ENCODE results near the gene ATP6V0A1. TPM values are rescaled to one million over a fixed set of nuclear protein-coding genes. Genes with fewer than 3 reads are reported as not detected.
"Not testable (repeated sequence)": the region's sequence is repeated elsewhere in the genome, so short reads cannot be mapped to it uniquely, and the experiment has no call there.

The ATP6V0A1 gene
- total and polyA plus RNA-seq, 7 experiments from 2014 or later: 10.7 to 74.8 (median 17.4) TPM

DNA sequence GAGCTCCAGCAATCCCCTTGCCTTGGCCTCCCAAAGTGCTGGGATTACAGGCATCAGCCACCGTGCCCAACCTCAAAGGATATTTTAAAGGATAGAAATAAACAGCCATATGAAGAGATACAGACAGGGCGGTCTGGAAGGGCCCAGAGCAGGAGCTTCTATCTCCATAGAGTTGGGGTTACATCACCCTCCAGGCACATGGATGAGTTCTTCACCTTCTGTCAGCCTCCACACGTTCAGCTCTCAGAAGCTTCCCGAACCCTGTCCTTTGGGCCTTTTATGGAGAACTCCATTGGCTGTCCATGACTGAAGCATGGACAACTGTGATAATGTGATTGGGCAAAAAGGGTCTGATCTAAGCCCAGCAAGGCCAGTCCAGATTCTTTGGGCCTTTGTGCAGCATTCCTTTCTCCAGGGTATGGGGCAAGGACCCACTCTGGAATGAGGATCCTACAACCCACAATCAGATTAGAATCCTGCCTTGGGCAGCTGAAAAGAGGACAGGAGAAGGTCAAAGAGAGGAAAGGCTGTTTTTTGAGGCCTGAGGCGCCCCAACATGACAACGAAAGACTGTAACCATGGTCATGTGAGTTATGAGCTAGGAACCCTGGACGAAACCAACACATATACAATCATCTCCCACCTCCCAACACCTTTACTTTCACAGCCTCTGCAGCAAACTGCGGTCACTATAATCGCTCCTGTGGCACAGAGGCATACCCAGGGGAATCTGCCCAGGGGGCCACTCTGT lies 87.3 kb downstream of the ATP6V0A1 start:
- H3K9me3 Mint-ChIP-seq; H3K27ac Mint-ChIP-seq; H3K4me3 ChIP-seq (ENCODE audit: low read length); H3K27ac ChIP-seq (ENCODE audit: low read depth, low read length); H3K9me3 ChIP-seq (ENCODE audit: control insufficient read depth in 2 of 3, low read length in 3 of 3); H3K27me3 Mint-ChIP-seq; ATAC-seq; DNase-seq; POLR2A ChIA-PET; intact Hi-C loops (cut with micrococcal nuclease); H3K4me3 Mint-ChIP-seq; H3K36me3 Mint-ChIP-seq; H3K27me3 ChIP-seq (ENCODE audit: control insufficient read depth in 2 of 2, insufficient read depth in 2 of 2, low read length in 2 of 2): not testable (repeated sequence)
- Histone ChIP-seq H3K4me1 (ENCODE audit: control insufficient read depth in 2 of 2, insufficient read depth in 2 of 2, low read length in 2 of 2) (peaks cover 8 to 11% of the 10 kb centered on the region in 2 donors), H3K36me3 (ENCODE audit: control insufficient read depth in 2 of 3, insufficient read depth in 3 of 3, low read length in 3 of 3) (peaks cover 0 to 16% (median 0%) of the 10 kb centered on the region in 3 experiments)
- H3K4me1 Mint-ChIP-seq: peaks cover 9 to 20% (median 19%) of the 10 kb centered on the region in 7 donors
- CTCF ChIA-PET: interaction anchor here (1.0 to 2.0 kb wide), 2 partner anchors 8 to 32 kb away, joined by 3 to 5 read pairs; partner anchors contain the start of gene PSMC3IP

DNA sequence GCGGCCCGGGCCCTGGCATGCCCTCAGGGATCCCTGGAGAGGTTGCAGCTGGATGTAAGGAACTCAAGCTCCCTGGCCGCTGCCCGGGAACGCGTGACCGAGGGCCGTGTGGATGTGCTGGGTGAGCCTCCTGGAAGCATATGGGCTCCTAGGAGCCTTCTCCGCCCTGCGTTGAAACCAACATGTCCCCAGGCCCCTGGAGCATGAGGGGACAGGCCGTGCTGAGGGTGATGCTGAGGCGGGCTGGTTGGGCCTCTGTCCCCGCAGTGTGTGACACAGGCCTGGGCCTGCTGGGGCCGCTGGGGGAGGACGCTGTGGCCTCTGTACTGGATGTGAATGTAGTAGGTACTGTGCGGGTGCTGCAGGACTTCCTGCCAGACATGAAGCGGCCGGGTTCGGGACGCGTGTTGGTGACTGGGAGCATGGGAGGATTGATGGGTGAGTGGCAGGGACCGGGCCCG lies 88.4 kb downstream of the ATP6V0A1 start:
- intact Hi-C loops (cut with micrococcal nuclease): no loop called here
- H3K27me3 Mint-ChIP-seq: no peaks in the 10 kb centered on the region
- Histone ChIP-seq H3K36me3 (ENCODE audit: control insufficient read depth in 2 of 3, insufficient read depth in 3 of 3, low read length in 3 of 3) (peaks cover 0 to 16% (median 0%) of the 10 kb centered on the region in 3 experiments), H3K4me3 (ENCODE audit: low read length) (no peak overlapping the region), H3K27me3 (ENCODE audit: control insufficient read depth in 2 of 2, insufficient read depth in 2 of 2, low read length in 2 of 2) (no peaks in the 10 kb centered on the region), H3K9me3 (ENCODE audit: control insufficient read depth in 2 of 3, low read length in 3 of 3) (no peaks in the 10 kb centered on the region), H3K4me1 (ENCODE audit: control insufficient read depth in 2 of 2, insufficient read depth in 2 of 2, low read length in 2 of 2) (no peaks in the 10 kb centered on the region), H3K27ac (ENCODE audit: low read depth, low read length) (no peak overlapping the region)
- CTCF ChIA-PET: no interaction called here
- ATAC-seq: no peak
- H3K4me3 Mint-ChIP-seq: peak overlapping the region in 1 of 10 donors; percentile 53
- H3K4me1 Mint-ChIP-seq: peaks cover 4 to 17% (median 13%) of the 10 kb centered on the region in 7 donors
- H3K27ac Mint-ChIP-seq: no peak overlapping the region
- H3K9me3 Mint-ChIP-seq: no peaks in the 10 kb centered on the region
- POLR2A ChIA-PET: interaction anchor here (0.5 to 1.0 kb wide), 5 partner anchors 8 to 86 kb away, joined by 3 to 4 read pairs (median 3); partner anchors contain the start of gene NAGLU
- peaks cover 0 to 4% (median 0%) of the 10 kb centered on the region in 5 donors for H3K36me3 Mint-ChIP-seq
- no peak for DNase-seq

- H3K36me3 ChIP-seq (ENCODE audit: control insufficient read depth in 2 of 3, insufficient read depth in 3 of 3, low read length in 3 of 3): peaks cover 0 to 13% (median 0%) of the 10 kb centered on the region in 3 experiments
- Mint-ChIP-seq H3K36me3 (peaks cover 0 to 4% (median 0%) of the 10 kb centered on the region in 5 donors), H3K27me3 (no peaks in the 10 kb centered on the region), H3K4me1 (peaks cover 4 to 21% (median 15%) of the 10 kb centered on the region in 7 donors), H3K4me3 (peak overlapping the region in 2 of 10 donors; percentile 47 to 75), H3K27ac (no peak overlapping the region), H3K9me3 (no peaks in the 10 kb centered on the region)
- no peaks in the 10 kb centered on the region for H3K9me3 ChIP-seq (ENCODE audit: control insufficient read depth in 2 of 3, low read length in 3 of 3)
- ChIA-PET CTCF (no interaction called here), POLR2A (interaction anchor here (1.5 kb wide), 1 partner anchor 11 kb away, joined by 11 read pairs; the partner anchor contains the start of gene NAGLU)
- no peaks in the 10 kb centered on the region for H3K4me1 ChIP-seq (ENCODE audit: control insufficient read depth in 2 of 2, insufficient read depth in 2 of 2, low read length in 2 of 2)
- ATAC-seq: no peak
- H3K4me3 ChIP-seq (ENCODE audit: low read length): no peak overlapping the region
- H3K27ac ChIP-seq (ENCODE audit: low read depth, low read length): no peak overlapping the region
- intact Hi-C loops (cut with micrococcal nuclease): loop anchor here in 1 of 2 donors (1.0 kb wide), 1 partner anchor 30 kb away; the partner anchor contains the start of gene PSMC3IP
- H3K27me3 ChIP-seq (ENCODE audit: control insufficient read depth in 2 of 2, insufficient read depth in 2 of 2, low read length in 2 of 2): no peaks in the 10 kb centered on the region
- DNase-seq: no peak
Observed at GRCh38 chr17:42547698-42548069, 89.0 kb downstream of the ATP6V0A1 start.

DNA sequence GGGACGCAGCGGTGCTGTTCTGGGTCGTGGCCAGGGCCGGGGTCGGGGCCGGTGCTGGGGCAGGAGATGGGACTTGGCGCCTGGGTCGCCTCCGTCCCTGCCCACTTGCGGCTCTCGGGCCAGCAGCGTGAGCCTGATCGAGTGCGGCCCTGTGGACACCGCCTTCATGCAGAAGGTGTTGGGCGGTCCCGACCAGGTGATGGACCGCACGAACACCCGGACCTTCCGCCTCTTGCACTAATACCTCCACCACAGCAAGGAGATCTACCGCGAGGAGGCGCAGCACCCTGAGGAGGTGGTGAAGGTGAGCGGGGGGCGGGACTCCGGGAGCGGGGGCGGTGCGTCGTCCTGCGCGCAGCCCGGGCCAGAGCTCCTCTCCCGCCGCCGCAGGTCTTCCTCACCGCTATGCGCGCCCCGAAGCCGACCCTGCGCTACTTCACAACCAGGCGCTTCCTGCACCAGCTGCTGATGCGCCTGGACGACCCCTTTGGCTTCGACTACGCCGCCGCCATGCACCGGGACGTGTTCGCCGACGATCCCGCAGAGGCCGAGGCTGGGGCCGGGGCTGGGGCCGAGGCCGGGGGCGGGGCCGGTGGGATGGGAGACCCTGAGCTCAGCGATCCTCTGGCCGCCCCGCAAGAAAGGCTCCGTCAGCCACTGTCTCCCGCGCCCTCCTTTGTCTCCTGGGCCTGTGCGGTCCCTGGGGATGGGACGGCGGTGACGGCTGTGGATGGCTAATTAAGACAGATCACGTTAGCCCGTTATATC lies 89.6 kb downstream of the ATP6V0A1 start:
- Histone ChIP-seq H3K4me3 (ENCODE audit: low read length) (peak overlapping the region; percentile 17), H3K27me3 (ENCODE audit: control insufficient read depth in 2 of 2, insufficient read depth in 2 of 2, low read length in 2 of 2) (no peaks in the 10 kb centered on the region), H3K36me3 (ENCODE audit: control insufficient read depth in 2 of 3, insufficient read depth in 3 of 3, low read length in 3 of 3) (peaks cover 0 to 7% (median 0%) of the 10 kb centered on the region in 3 experiments), H3K4me1 (ENCODE audit: control insufficient read depth in 2 of 2, insufficient read depth in 2 of 2, low read length in 2 of 2) (no peaks in the 10 kb centered on the region), H3K9me3 (ENCODE audit: control insufficient read depth in 2 of 3, low read length in 3 of 3) (no peaks in the 10 kb centered on the region), H3K27ac (ENCODE audit: low read depth, low read length) (no peak overlapping the region)
- peak; percentile 94 for ATAC-seq
- Mint-ChIP-seq H3K4me3 (peak overlapping the region; percentile 7 to 75 (median 56)), H3K36me3 (peaks cover 0 to 4% (median 0%) of the 10 kb centered on the region in 5 donors), H3K4me1 (peaks cover 4 to 22% (median 18%) of the 10 kb centered on the region in 7 donors), H3K27ac (peak overlapping the region in 2 of 9 donors; percentile 15 to 48), H3K9me3 (no peaks in the 10 kb centered on the region), H3K27me3 (no peaks in the 10 kb centered on the region)
- ChIA-PET POLR2A (interaction anchor here (0.9 to 1.5 kb wide), 2 partner anchors 11 to 19 kb away, joined by 3 to 11 read pairs; partner anchors contain the start of gene NAGLU), CTCF (interaction anchor here (0.6 to 1.1 kb wide), 4 partner anchors 12 to 108 kb away, joined by 3 to 4 read pairs (median 4); partner anchors contain the start of gene NAGLU)
- intact Hi-C loops (cut with micrococcal nuclease): loop anchor here in 1 of 2 donors (1.0 kb wide), 1 partner anchor 29 kb away; the partner anchor contains the start of gene PSMC3IP
- peak; percentile 54 to 75 (median 70) for DNase-seq

GRCh38 chr17:42548993-42549755 lies 90.5 kb downstream of the ATP6V0A1 start:
- Mint-ChIP-seq H3K4me3 (peak overlapping the region; percentile 7 to 75 (median 60)), H3K9me3 (no peaks in the 10 kb centered on the region), H3K27me3 (no peaks in the 10 kb centered on the region), H3K27ac (peak overlapping the region in 6 of 9 donors; percentile 14 to 56 (median 30)), H3K36me3 (peaks cover 0 to 4% (median 0%) of the 10 kb centered on the region in 5 donors), H3K4me1 (peaks cover 4 to 29% (median 22%) of the 10 kb centered on the region in 7 donors)
- no peaks in the 10 kb centered on the region for H3K36me3 ChIP-seq (ENCODE audit: control insufficient read depth in 2 of 3, insufficient read depth in 3 of 3, low read length in 3 of 3)
- no peak for DNase-seq
- no peak for ATAC-seq
- peaks cover 5% of the 10 kb centered on the region in 2 donors for H3K4me1 ChIP-seq (ENCODE audit: control insufficient read depth in 2 of 2, insufficient read depth in 2 of 2, low read length in 2 of 2)
- no peak overlapping the region for H3K27ac ChIP-seq (ENCODE audit: low read depth, low read length)
- H3K4me3 ChIP-seq (ENCODE audit: low read length): no peak overlapping the region
- H3K9me3 ChIP-seq (ENCODE audit: control insufficient read depth in 2 of 3, low read length in 3 of 3): no peaks in the 10 kb centered on the region
- intact Hi-C loops (cut with micrococcal nuclease): loop anchor here in 1 of 2 donors (1.0 kb wide), 1 partner anchor 28 kb away; the partner anchor contains the start of gene PSMC3IP
- ChIA-PET CTCF (interaction anchor here (0.7 to 1.1 kb wide), 3 partner anchors 13 to 109 kb away, joined by 3 to 4 read pairs (median 4); partner anchors contain the start of gene NAGLU), POLR2A (interaction anchor here (0.7 to 1.5 kb wide), 3 partner anchors 12 to 1102 kb away, joined by 3 to 11 read pairs (median 3); partner anchors contain the start of gene NAGLU)
- H3K27me3 ChIP-seq (ENCODE audit: control insufficient read depth in 2 of 2, insufficient read depth in 2 of 2, low read length in 2 of 2): no peaks in the 10 kb centered on the region

Data from naive thymus-derived CD4-positive, alpha-beta T cell (primary cell).